IMR-90 (cell line): ENCODE results near the gene MPV17. TPM values are rescaled to one million over a fixed set of nuclear protein-coding genes. Genes with fewer than 3 reads are reported as not detected.

ENCODE experiments used
- ATAC-seq: fragments of 200-7000 bp; cut with Tn5 transposase; 2 replicates; pipeline ENCODE4 v1.9.1; 2020; ENCODE audit warnings: low read depth, mild to moderate bottlenecking, moderate library complexity
- BruUV-seq: library from RNA; stranded (reverse); fragments of 400-500 nt; replicated peaks from 2 replicates; lab custom pipeline; 2021; lab: Mats Ljungman, UMichigan
- CTCF ChIA-PET: fragments of 300-600 bp; formaldehyde crosslinking; extraction: SDS; loops from one replicate; lab custom pipeline; 2021; ENCODE audit warnings: antibody characterized with exemption; lab: Yijun Ruan, JAX
- POLR2A ChIA-PET: fragments of 300-600 bp; sonication (Branson Sonifier 250); formaldehyde crosslinking; loops from one replicate; lab custom pipeline; 2022; ENCODE audit warnings: antibody characterized with exemption; ENCODE audit not compliant: unreplicated experiment; lab: Charles Lee
- DNase-seq: peaks from one replicate; pipeline ENCODE4 v3.0.0; 2013
- H2AFZ ChIP-seq: replicated peaks from 2 replicates; pipeline ENCODE3; 2013; ENCODE audit warnings: low read length, mild to moderate bottlenecking; ENCODE audit not compliant: poor library complexity
- H2AK5ac ChIP-seq: 2 replicates; pipeline ENCODE4 v1.6.1; 2013; ENCODE audit warnings: low read depth, low read length, inconsistent platforms
- H2AK9ac ChIP-seq: replicated peaks from 2 replicates; pipeline ENCODE3; 2013; ENCODE audit warnings: mild to moderate bottlenecking, low read depth, low read length, moderate library complexity; ENCODE audit not compliant: poor library complexity
- H2BK120ac ChIP-seq: 2 replicates; pipeline ENCODE4 v1.6.1; 2013; ENCODE audit warnings: low read depth, low read length, inconsistent platforms
- H2BK15ac ChIP-seq: 3 replicates; pipeline ENCODE4 v1.6.1; 2013; ENCODE audit warnings: low read depth, low read length, inconsistent platforms
- H2BK20ac ChIP-seq: 2 replicates; pipeline ENCODE4 v1.6.1; 2013; ENCODE audit warnings: low read depth, mild to moderate bottlenecking, inconsistent platforms, low read length, moderate library complexity
- H2BK5ac ChIP-seq: 2 replicates; pipeline ENCODE4 v1.6.1; 2013; ENCODE audit warnings: mild to moderate bottlenecking, low read depth, low read length, inconsistent platforms; ENCODE audit not compliant: poor library complexity, severe bottlenecking
- H3K14ac ChIP-seq: replicated peaks from 2 replicates; pipeline ENCODE4 v1.6.1; 2013; ENCODE audit warnings: low read depth, low read length, inconsistent platforms
- H3K18ac ChIP-seq: 2 replicates; pipeline ENCODE4 v1.6.1; 2013; ENCODE audit warnings: low read depth, low read length, control low read depth
- H3K23ac ChIP-seq: 2 replicates; pipeline ENCODE4 v1.6.1; 2013; ENCODE audit warnings: low read depth, low read length, inconsistent platforms
- H3K27ac ChIP-seq: 2 replicates; pipeline ENCODE4 v1.5.1; 2013; ENCODE audit warnings: mild to moderate bottlenecking, control low read depth, low read length; ENCODE audit not compliant: insufficient read depth
- H3K27me3 ChIP-seq: 2 replicates; pipeline ENCODE4 v1.6.1; 2013; ENCODE audit warnings: low read length; ENCODE audit not compliant: control insufficient read depth, insufficient read depth
- H3K36me3 ChIP-seq: 2 replicates; pipeline ENCODE4 v1.6.1; 2013; ENCODE audit warnings: low read length, mixed read lengths; ENCODE audit not compliant: control insufficient read depth, insufficient read depth
- H3K4ac ChIP-seq: 2 replicates; pipeline ENCODE4 v1.6.1; 2013; ENCODE audit warnings: low read depth, low read length, inconsistent platforms
- H3K4me1 ChIP-seq: 2 replicates; pipeline ENCODE4 v1.6.1; 2013; ENCODE audit warnings: low read length, mixed read lengths; ENCODE audit not compliant: control insufficient read depth, insufficient read depth
- H3K4me2 ChIP-seq: 2 replicates; pipeline ENCODE4 v1.6.1; 2013; ENCODE audit warnings: low read depth, mild to moderate bottlenecking, control low read depth, low read length, moderate library complexity
- H3K4me3 ChIP-seq: 2 replicates; pipeline ENCODE4 v1.5.1; 2013; ENCODE audit warnings: low read depth, mild to moderate bottlenecking, control low read depth, low read length, moderate library complexity; ENCODE audit not compliant: insufficient read depth
- H3K56ac ChIP-seq: 2 replicates; pipeline ENCODE4 v1.6.1; 2013; ENCODE audit warnings: low read length, inconsistent platforms; ENCODE audit not compliant: insufficient read depth; ENCODE audit errors: extremely low read depth
- H3K79me1 ChIP-seq, 2 experiments: 2 replicates each; pipeline ENCODE4 v1.6.1; 2013; ENCODE audit warnings: low read length in 2 of 2, inconsistent platforms in 1 of 2, low read depth in 1 of 2
- H3K9ac ChIP-seq: 2 replicates; pipeline ENCODE4 v1.6.1; 2013; ENCODE audit warnings: low read depth, low read length, control low read depth
- H3K9me1 ChIP-seq: 2 replicates; pipeline ENCODE4 v1.6.1; 2013; ENCODE audit warnings: low read length, inconsistent platforms; ENCODE audit not compliant: insufficient read depth
- H3K9me3 ChIP-seq: 2 replicates; pipeline ENCODE4 v1.6.1; 2013; ENCODE audit warnings: low read length; ENCODE audit not compliant: control insufficient read depth, insufficient read depth
- H4K20me1 ChIP-seq: 2 replicates; pipeline ENCODE4 v1.6.1; 2013; ENCODE audit warnings: low read length, inconsistent platforms; ENCODE audit not compliant: insufficient read depth
- H4K5ac ChIP-seq: 2 replicates; pipeline ENCODE4 v1.6.1; 2013; ENCODE audit warnings: mild to moderate bottlenecking, low read depth, low read length, control low read depth
- H4K8ac ChIP-seq, 2 experiments: 2 replicates each; pipeline ENCODE4 v1.6.1; 2013; ENCODE audit warnings: low read depth in 2 of 2, low read length in 2 of 2, control low read depth in 1 of 2, inconsistent platforms in 1 of 2
- H4K91ac ChIP-seq: 2 replicates; pipeline ENCODE4 v1.6.1; 2013; ENCODE audit warnings: low read depth, low read length, inconsistent platforms; ENCODE audit not compliant: insufficient read depth
- BHLHE40 ChIP-seq: fragments of 150-350 bp; IDR thresholded peaks from 2 replicates; pipeline ENCODE4 v1.6.1; 2016; ENCODE audit warnings: mild to moderate bottlenecking, low read depth, low read length
- CEBPB ChIP-seq: IDR thresholded peaks from 2 replicates; pipeline ENCODE4 v1.6.1; 2012; ENCODE audit warnings: low read depth, low read length, improper control_type of control experiment
- CHD1 ChIP-seq: IDR thresholded peaks from 2 replicates; pipeline ENCODE4 v1.6.1; 2012; ENCODE audit warnings: low read depth, low read length, improper control_type of control experiment
- CTCF ChIP-seq: conservative IDR thresholded peaks from 2 replicates; pipeline ENCODE4 v1.5.1; 2012; ENCODE audit warnings: mild to moderate bottlenecking, low read depth, low read length, improper control_type of control experiment
- ELK1 ChIP-seq: fragments of 150-350 bp; IDR thresholded peaks from 2 replicates; pipeline ENCODE4 v1.6.1; 2016; ENCODE audit warnings: low read depth, mild to moderate bottlenecking, low read length, moderate library complexity, borderline replicate concordance
- FOS ChIP-seq: fragments of 150-350 bp; IDR thresholded peaks from 2 replicates; pipeline ENCODE4 v1.6.1; 2016; ENCODE audit warnings: low read depth, low read length
- MAFK ChIP-seq: IDR thresholded peaks from 2 replicates; pipeline ENCODE4 v1.6.1; 2012; ENCODE audit warnings: low read depth, low read length, improper control_type of control experiment
- MAZ ChIP-seq: IDR thresholded peaks from 2 replicates; pipeline ENCODE4 v1.6.1; 2012; ENCODE audit warnings: low read depth, mild to moderate bottlenecking, low read length, improper control_type of control experiment, moderate library complexity, borderline replicate concordance
- MXI1 ChIP-seq: IDR thresholded peaks from 2 replicates; pipeline ENCODE4 v1.6.1; 2012; ENCODE audit warnings: low read depth, mild to moderate bottlenecking, low read length, moderate library complexity, borderline replicate concordance
- NFE2L2 ChIP-seq: fragments of 150-350 bp; IDR thresholded peaks from 2 replicates; pipeline ENCODE4 v1.6.1; 2016; ENCODE audit warnings: low read depth, mild to moderate bottlenecking, low read length
- POLR2A ChIP-seq: IDR thresholded peaks from 2 replicates; pipeline ENCODE4 v1.6.1; 2012; ENCODE audit warnings: mild to moderate bottlenecking, low read depth, low read length
- RAD21 ChIP-seq: IDR thresholded peaks from 2 replicates; pipeline ENCODE4 v1.6.1; 2012; ENCODE audit warnings: low read length, improper control_type of control experiment
- RCOR1 ChIP-seq: IDR thresholded peaks from 2 replicates; pipeline ENCODE4 v1.6.1; 2012; ENCODE audit warnings: mild to moderate bottlenecking, low read length, improper control_type of control experiment; ENCODE audit not compliant: insufficient replicate concordance
- RFX5 ChIP-seq: IDR thresholded peaks from 2 replicates; pipeline ENCODE4 v1.8.0; 2012; ENCODE audit warnings: low read depth, mild to moderate bottlenecking, low read length, moderate library complexity
- SMC3 ChIP-seq: fragments of 150-350 bp; IDR thresholded peaks from 2 replicates; pipeline ENCODE4 v1.6.1; 2016; ENCODE audit warnings: low read depth, mild to moderate bottlenecking, antibody characterized with exemption, low read length, moderate library complexity
- USF2 ChIP-seq: fragments of 150-350 bp; IDR thresholded peaks from 2 replicates; pipeline ENCODE4 v1.6.1; 2017; ENCODE audit warnings: mild to moderate bottlenecking, antibody characterized with exemption, low read length, low read depth
- WGBS, 2 experiments: methylation state at CpG; one replicate each; pipeline versions ENCODE4 v1.1.5 to v1.1.7; 2013; ENCODE audit warnings: missing lambda C conversion rate in 2 of 2; ENCODE audit not compliant: insufficient read length in 1 of 2; ENCODE audit errors: extremely low coverage in 2 of 2; 5-methylcytosine and 5-hydroxymethylcytosine counted together
- dilution Hi-C: fragments of 300-500 bp; cut with HindIII; formaldehyde crosslinking; loops from one replicate; pipeline ENCODE4 v1.14.3; 2018; ENCODE audit warnings: low sequenced_read_pairs; ENCODE audit not compliant: unreplicated experiment
- in situ Hi-C: fragments of 300-500 bp; cut with MboI; formaldehyde crosslinking; loops from 3 replicates; pipeline ENCODE4 v1.14.3; 2019; ENCODE audit warnings: low sequenced_read_pairs, inconsistent platforms, mixed read lengths
- intact Hi-C: fragments of 100-400 bp; cut with micrococcal nuclease; formaldehyde crosslinking; loops from 2 replicates; pipeline ENCODE4 v1.10.0; 2022
- polyA plus RNA-seq, 3 experiments: library from polyadenylated mRNA; depleted of rRNA; stranded (reverse); fragments of >200 nt; gene quantifications; 2 replicates each; pipeline ENCODE4 v1.2.3, GENCODE V29; 2012; ENCODE audit warnings: low replicate concordance in 1 of 3
- total RNA-seq: library from RNA; depleted of rRNA; stranded (reverse); fragments of >200 nt; gene quantifications from 2 replicates; pipeline ENCODE4 v1.2.3, GENCODE V29; 2012

Gene MPV17
- total and polyA plus RNA-seq, 2 of the 4 experiments (the other 2 are of a cell fraction): 70.4 to 160 TPM

- no peaks in the 10 kb centered on the region for H3K79me1 ChIP-seq
- no peak overlapping the region for H3K56ac ChIP-seq
- no peak overlapping the region for H3K27ac ChIP-seq
- no peak overlapping the region for H3K18ac ChIP-seq
- H3K9ac ChIP-seq: no peak overlapping the region
- no CpG with 5 or more reads among the region's 3 CpGs for WGBS, 2 experiments
- peaks cover 17% of the 10 kb centered on the region for H3K9me1 ChIP-seq
- no peaks in the 10 kb centered on the region for H3K9me3 ChIP-seq
- H3K27me3 ChIP-seq: peaks cover 9% of the 10 kb centered on the region
- ChIA-PET POLR2A (no interaction called here), CTCF (interaction anchor here (0.7 to 4.1 kb wide), 4 partner anchors 11 to 21 kb away, joined by 3 to 34 read pairs (median 10); no protein-coding TSS in a partner anchor)
- H3K14ac ChIP-seq: no peak overlapping the region
- ATAC-seq: no peak
- in situ Hi-C loops (loop anchor here (5.0 kb wide), 1 partner anchor 184 kb away; no protein-coding TSS in a partner anchor), dilution Hi-C loops (no loop called here), intact Hi-C loops (loop anchor here (2.0 kb wide), 2 partner anchors 69 to 183 kb away; partner anchors contain the start of genes ATRAID and SLC5A6)
- TF ChIP-seq CHD1 (no peak), BHLHE40 (no peak), RAD21 (no peak), RFX5 (no peak), MAFK (no peak), FOS (no peak), CTCF (no peak), MAZ (no peak), CEBPB (no peak), USF2 (no peak), RCOR1 (no peak), ELK1 (no peak), POLR2A (no peak), NFE2L2 (no peak), SMC3 (no peak), MXI1 (no peak)
- H3K4ac ChIP-seq: no peak overlapping the region; the same call in 1 of the 2 replicates
- no peak overlapping the region for H2BK15ac ChIP-seq
- no TSS peak for BruUV-seq
- no peak overlapping the region for H3K4me3 ChIP-seq
- no peaks in the 10 kb centered on the region for H3K36me3 ChIP-seq
- H3K23ac ChIP-seq: no peak overlapping the region
- H2AK5ac ChIP-seq: no peak overlapping the region
- no peaks in the 10 kb centered on the region for H4K20me1 ChIP-seq
- H4K5ac ChIP-seq: no peak overlapping the region
- no peak overlapping the region for H2AFZ ChIP-seq
- DNase-seq: no peak
- H2BK5ac ChIP-seq: no peak overlapping the region
- no peak overlapping the region for H4K8ac ChIP-seq
- no peak overlapping the region for H4K91ac ChIP-seq
- H2BK20ac ChIP-seq: no peak overlapping the region
- peaks cover 29% of the 10 kb centered on the region for H3K4me1 ChIP-seq
- H3K4me2 ChIP-seq: no peak overlapping the region
- H2BK120ac ChIP-seq: 0 out of 2 replicates have a peak overlapping the region, but pooled peaks have one; percentile 66
- no peak overlapping the region for H2AK9ac ChIP-seq
Observed at GRCh38 chr2:27281442-27281841, 41.5 kb downstream of the MPV17 start.
